LNCaP clone FGC (cell line): ENCODE results near the gene TFF3.

Source experiments
- DNase-seq: peaks from one replicate; pipeline ENCODE4 v3.0.0-alpha.2; 2011; ENCODE audit warnings: low read depth
- H3K4me3 ChIP-seq: 2 replicates; pipeline ENCODE4 v1.5.1; 2011; ENCODE audit warnings: mild to moderate bottlenecking, low read depth, low read length, control low read depth
- CTCF ChIP-seq: IDR thresholded peaks from 2 replicates; pipeline ENCODE4 v1.5.1; 2012; ENCODE audit warnings: mild to moderate bottlenecking; ENCODE audit not compliant: control insufficient read depth, insufficient read depth; ENCODE audit errors: extremely low read depth

Gene TFF3

GRCh38 chr21:42261829-42262200 is 53.4 kb downstream of the TFF3 start:
- TF ChIP-seq CTCF: no peak
- no peak overlapping the region for H3K4me3 ChIP-seq
- DNase-seq: no peak
